ENCODE measurements around the gene GALNT2.

DNA sequence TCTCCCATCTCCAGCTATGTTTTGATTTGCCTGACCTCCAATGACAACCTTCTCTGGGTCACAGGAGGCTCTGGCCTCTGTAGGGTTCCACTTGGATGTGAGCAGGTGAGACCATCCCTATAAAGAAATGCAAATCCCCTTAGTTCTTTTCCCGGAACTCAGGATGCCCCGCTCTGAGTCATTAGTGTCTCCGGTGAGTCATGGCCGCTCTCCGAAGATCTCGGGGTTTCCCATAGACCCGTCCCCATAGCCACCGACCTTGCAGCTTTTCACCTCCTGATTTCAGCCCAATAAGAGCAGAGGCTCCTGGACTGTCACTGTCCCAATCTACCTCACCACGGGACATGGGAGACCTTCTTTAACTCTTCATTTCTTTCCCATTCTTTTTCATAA, 260.9 kb downstream of the GALNT2 start:
- TF ChIP-seq EZH2 (IDR thresholded peaks at IDR 0.05), result no peak
- no peak for TF ChIP-seq POLR2AphosphoS5 (IDR thresholded peaks at IDR 0.05; ENCODE audit: borderline replicate concordance, low read depth, low read length)
- TF ChIP-seq FOXP2 (optimal IDR thresholded peaks at IDR 0.05; ENCODE audit: control extremely low read depth, extremely low read length, insufficient read depth), result no peak
